AG09309 (cell line): ENCODE data around the gene EML6.

ENCODE experiments used
- DNase-seq: peaks from one replicate; pipeline ENCODE4 v3.0.0-alpha.2; 2010; ENCODE audit warnings: low read depth
- H3K4me3 ChIP-seq: 2 replicates; pipeline ENCODE4 v1.5.1; 2011; ENCODE audit warnings: mild to moderate bottlenecking, low read depth, low read length, moderate library complexity; ENCODE audit not compliant: control insufficient read depth
- TF ChIP-seq, protein P1 (sequence below): IDR thresholded peaks from 2 replicates; pipeline ENCODE4 v1.5.1; 2011; ENCODE audit warnings: mild to moderate bottlenecking, low read depth, low read length, inconsistent platforms; ENCODE audit not compliant: insufficient read depth, control insufficient read depth; ENCODE audit errors: missing control alignments

EML6 gene

GRCh38 chr2:54935389-54935788 lies 211.9 kb downstream of the EML6 start:
- TF ChIP-seq, protein P1, sequence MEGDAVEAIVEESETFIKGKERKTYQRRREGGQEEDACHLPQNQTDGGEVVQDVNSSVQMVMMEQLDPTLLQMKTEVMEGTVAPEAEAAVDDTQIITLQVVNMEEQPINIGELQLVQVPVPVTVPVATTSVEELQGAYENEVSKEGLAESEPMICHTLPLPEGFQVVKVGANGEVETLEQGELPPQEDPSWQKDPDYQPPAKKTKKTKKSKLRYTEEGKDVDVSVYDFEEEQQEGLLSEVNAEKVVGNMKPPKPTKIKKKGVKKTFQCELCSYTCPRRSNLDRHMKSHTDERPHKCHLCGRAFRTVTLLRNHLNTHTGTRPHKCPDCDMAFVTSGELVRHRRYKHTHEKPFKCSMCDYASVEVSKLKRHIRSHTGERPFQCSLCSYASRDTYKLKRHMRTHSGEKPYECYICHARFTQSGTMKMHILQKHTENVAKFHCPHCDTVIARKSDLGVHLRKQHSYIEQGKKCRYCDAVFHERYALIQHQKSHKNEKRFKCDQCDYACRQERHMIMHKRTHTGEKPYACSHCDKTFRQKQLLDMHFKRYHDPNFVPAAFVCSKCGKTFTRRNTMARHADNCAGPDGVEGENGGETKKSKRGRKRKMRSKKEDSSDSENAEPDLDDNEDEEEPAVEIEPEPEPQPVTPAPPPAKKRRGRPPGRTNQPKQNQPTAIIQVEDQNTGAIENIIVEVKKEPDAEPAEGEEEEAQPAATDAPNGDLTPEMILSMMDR = no peak
- DNase-seq = no peak
- H3K4me3 ChIP-seq = no peak overlapping the region

DNA sequence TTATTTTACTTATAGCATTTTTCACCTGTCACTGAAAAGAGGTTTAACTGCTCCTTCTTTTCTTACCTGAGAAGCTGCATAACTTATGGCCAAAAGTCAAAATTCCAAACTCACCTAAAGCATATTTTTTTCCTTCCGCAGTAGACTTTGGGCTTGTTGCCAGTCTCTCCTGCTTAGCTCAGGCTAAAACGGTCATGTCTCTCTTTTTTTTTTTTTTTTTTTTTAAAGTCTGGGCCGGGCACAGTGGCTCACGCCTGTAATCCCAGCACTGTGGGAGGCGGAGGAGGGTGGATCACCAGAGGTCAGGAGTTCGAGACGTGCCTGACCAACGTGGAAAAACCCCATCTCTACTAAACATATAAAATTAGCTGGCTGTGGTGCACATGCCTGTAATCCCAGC lies 213.3 kb downstream of the EML6 start:
- TF ChIP-seq, protein P1 = no peak
- DNase-seq = no peak
- no peak overlapping the region for H3K4me3 ChIP-seq

- DNase-seq = no peak
- TF ChIP-seq, protein P1 = no peak
- H3K4me3 ChIP-seq = no peak overlapping the region
These were observed 216.1 kb downstream of the EML6 start for GRCh38 chr2:54939446-54940118.

DNA sequence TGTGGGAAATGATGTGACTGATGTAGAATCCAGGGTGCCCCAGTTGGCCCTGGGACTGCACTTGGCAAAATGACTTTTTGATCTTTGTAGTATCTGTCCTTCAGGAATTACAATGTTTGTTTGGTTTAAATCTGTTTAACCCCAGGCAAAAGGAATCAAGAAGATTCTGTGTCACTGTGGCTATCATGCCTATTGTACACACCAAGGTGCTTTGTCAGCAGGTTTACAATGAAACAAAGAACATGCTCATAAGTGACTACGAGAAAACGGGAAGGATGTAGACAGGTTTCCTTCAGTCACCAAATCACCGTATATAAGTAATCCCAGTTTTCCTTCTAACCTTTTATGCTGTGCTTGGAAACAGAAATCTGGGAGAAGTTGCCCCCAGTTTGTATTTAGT lies 217.3 kb downstream of the EML6 start:
- no peak overlapping the region for H3K4me3 ChIP-seq
- TF ChIP-seq, protein P1 = no peak
- no peak for DNase-seq

DNA sequence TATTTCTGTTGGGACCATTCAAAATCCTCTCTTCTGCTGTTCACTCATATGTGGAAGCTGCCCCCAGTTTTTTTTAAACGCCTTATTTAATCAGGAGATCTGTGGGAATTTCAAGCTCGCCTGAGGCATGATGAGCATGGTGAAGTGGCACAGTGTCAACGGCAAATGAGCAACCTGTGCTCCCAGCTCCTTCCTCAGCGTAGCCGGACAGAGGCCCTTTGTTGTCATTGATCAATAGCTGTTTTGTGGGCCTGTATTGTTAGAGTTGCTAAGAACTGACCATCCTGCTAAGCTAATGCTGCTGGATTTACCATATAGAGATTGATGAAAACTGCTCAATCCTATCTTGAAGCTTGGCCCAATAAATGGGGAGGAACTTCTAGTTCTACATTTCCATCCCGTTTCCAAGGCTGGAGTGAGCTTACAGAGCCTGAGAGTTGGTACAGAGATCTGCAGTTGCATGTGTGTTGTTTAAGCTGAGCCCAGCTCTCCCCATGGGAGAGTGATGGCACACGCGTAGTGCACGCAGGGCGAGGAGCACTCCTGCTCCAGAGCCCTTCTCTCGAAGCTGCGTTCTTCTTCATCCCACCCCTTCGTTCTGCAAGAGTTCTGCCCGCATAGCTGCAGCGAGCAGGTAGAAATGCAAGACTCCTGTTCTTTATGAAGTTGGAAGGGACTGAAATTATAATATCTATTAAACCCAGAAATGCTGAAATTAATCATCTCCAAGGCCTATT lies 218.0 kb downstream of the EML6 start:
- no peak for DNase-seq
- TF ChIP-seq, protein P1 = no peak

DNA sequence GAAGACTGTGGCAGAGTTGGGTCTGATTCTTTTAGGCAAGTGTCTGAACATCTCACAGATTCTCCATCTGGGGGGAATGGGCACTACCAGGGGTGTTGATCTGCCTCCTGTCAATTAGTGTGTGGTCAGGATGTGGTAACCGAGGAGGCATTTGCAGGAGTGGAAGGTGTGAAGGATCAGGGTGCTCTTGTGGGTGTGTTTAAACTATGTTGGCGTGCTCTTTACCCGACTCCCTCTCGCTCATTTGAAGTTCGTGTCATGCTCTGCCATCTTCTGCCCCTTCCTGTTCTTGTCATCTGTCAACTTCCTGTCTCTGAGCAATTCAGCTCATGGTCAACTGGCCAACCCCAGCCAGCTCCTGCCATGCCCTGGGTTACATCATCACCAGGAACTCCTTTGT lies 218.9 kb downstream of the EML6 start:
- TF ChIP-seq, protein P1 = no peak
- no peak for DNase-seq
- no peak overlapping the region for H3K4me3 ChIP-seq

More for the DNA sequence above, 218.0 kb downstream of the EML6 start:
- H3K4me3 ChIP-seq = no peak overlapping the region
